DOHH2 (cell line): ENCODE results near the gene TNFSF15.

Source experiments
- H3F3A ChIP-seq: fragments of 200-600 bp; sonication (generic), shearing (Covaris generic); 2 replicates; pipeline ENCODE4 v1.6.0; 2016; ENCODE audit warnings: antibody characterized with exemption, mild to moderate bottlenecking; ENCODE audit not compliant: control insufficient read depth, insufficient read depth
- H3K27ac ChIP-seq: fragments of 200-600 bp; sonication (generic); 2 replicates; pipeline ENCODE4 v1.5.1; 2014; ENCODE audit warnings: low read depth, mild to moderate bottlenecking, low read length, moderate library complexity
- H3K27me3 ChIP-seq: fragments of 200-600 bp; sonication (generic); 2 replicates; pipeline ENCODE4 v1.6.1; 2014; ENCODE audit warnings: mild to moderate bottlenecking, low read length, mixed read lengths; ENCODE audit not compliant: control insufficient read depth
- H3K36me3 ChIP-seq: fragments of 200-600 bp; sonication (generic); 2 replicates; pipeline ENCODE4 v1.6.1; 2014; ENCODE audit warnings: mild to moderate bottlenecking, low read length, moderate library complexity, mixed read lengths; ENCODE audit not compliant: control insufficient read depth
- H3K4me1 ChIP-seq: fragments of 200-600 bp; sonication (generic); 2 replicates; pipeline ENCODE4 v1.6.1; 2014; ENCODE audit warnings: mild to moderate bottlenecking, low read length, mixed read lengths; ENCODE audit not compliant: control insufficient read depth
- H3K4me2 ChIP-seq: fragments of 200-600 bp; sonication (generic); 2 replicates; pipeline ENCODE4 v1.6.0; 2014; ENCODE audit warnings: mild to moderate bottlenecking, low read length, moderate library complexity
- H3K4me3 ChIP-seq: fragments of 200-600 bp; sonication (generic); 2 replicates; pipeline ENCODE4 v1.5.1; 2014; ENCODE audit warnings: mild to moderate bottlenecking, low read length, mixed read lengths
- H3K79me2 ChIP-seq: fragments of 200-600 bp; sonication (generic); 2 replicates; pipeline ENCODE4 v1.6.1; 2014; ENCODE audit warnings: mild to moderate bottlenecking, low read length, mixed read lengths; ENCODE audit not compliant: control insufficient read depth
- H3K9me2 ChIP-seq: fragments of 200-600 bp; sonication (generic); replicated peaks from 2 replicates; pipeline ENCODE4 v1.6.1; 2014; ENCODE audit warnings: mild to moderate bottlenecking, low read length, mixed read lengths; ENCODE audit not compliant: control insufficient read depth
- H3K9me3 ChIP-seq: fragments of 200-600 bp; sonication (generic); 2 replicates; pipeline ENCODE4 v1.6.1; 2014; ENCODE audit warnings: antibody characterized with exemption, low read length, mixed read lengths; ENCODE audit not compliant: control insufficient read depth, insufficient read depth
- H4K20me1 ChIP-seq: fragments of 200-600 bp; sonication (generic); 2 replicates; pipeline ENCODE4 v1.6.0; 2014; ENCODE audit warnings: low read depth, mild to moderate bottlenecking, antibody characterized with exemption, low read length, moderate library complexity; ENCODE audit not compliant: control insufficient read depth, insufficient read depth
- CTCF ChIP-seq: fragments of 200-600 bp; sonication (generic); IDR thresholded peaks from one replicate; pipeline ENCODE4 v1.5.1; 2014; ENCODE audit warnings: antibody characterized with exemption, mild to moderate bottlenecking, low read depth, low read length; ENCODE audit not compliant: poor library complexity, severe bottlenecking
- EZH2phosphoT487 ChIP-seq: fragments of 200-600 bp; sonication (generic); IDR thresholded peaks from 2 replicates; pipeline ENCODE4 v1.6.1; 2017; ENCODE audit warnings: borderline replicate concordance, mild to moderate bottlenecking, antibody characterized with exemption, low read length, moderate library complexity, mixed read lengths

TNFSF15 gene

GRCh38 chr9:114853071-114853855 lies 47.4 kb upstream of the TNFSF15 start:
- Histone ChIP-seq H4K20me1 (no peaks in the 10 kb centered on the region), H3K4me1 (no peaks in the 10 kb centered on the region), H3K9me3 (no peaks in the 10 kb centered on the region), H3K4me2 (no peak overlapping the region), H3K9me2 (no peaks in the 10 kb centered on the region), H3K36me3 (no peaks in the 10 kb centered on the region), H3F3A (no peaks in the 10 kb centered on the region), H3K79me2 (no peaks in the 10 kb centered on the region), H3K27ac (no peak overlapping the region), H3K4me3 (no peak overlapping the region), H3K27me3 (0 out of 2 replicates have a peak, but pooled peaks cover 2% of the 10 kb centered on the region)
- TF ChIP-seq CTCF (no peak), EZH2phosphoT487 (no peak)

DNA sequence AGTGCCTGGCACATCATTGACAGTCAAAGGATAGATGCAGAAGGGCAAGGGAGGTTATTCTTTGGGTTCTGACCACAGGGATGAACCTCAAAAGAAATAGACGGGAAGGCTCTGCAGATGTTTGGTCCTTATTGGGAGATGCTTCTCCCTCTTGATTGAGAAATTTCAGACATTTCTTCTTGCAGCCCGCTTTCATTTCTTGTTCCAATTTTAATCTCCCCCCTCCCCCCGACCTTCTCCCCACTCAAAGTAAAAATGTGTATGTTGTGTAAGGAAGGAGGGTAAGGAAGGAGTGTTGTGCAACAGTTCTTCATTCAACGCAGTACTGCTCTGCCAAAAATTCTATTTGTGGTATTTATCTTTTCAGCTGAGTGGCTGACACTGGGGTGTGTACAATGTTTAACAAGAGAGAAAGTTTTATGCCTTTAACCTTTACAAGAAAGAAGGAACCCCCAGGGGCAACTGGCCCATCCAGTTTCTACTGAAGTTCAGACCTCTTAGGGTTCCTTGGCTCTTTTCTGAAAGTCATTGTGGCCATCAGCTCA lies 46.3 kb upstream of the TNFSF15 start:
- Histone ChIP-seq H3K4me3 (no peak overlapping the region), H3K9me3 (no peaks in the 10 kb centered on the region), H3K27ac (no peak overlapping the region), H3K4me2 (no peak overlapping the region), H3K36me3 (no peaks in the 10 kb centered on the region), H3K27me3 (0 out of 2 replicates have a peak, but pooled peaks cover 2% of the 10 kb centered on the region), H3K4me1 (no peaks in the 10 kb centered on the region), H3K9me2 (no peaks in the 10 kb centered on the region), H3F3A (no peaks in the 10 kb centered on the region), H3K79me2 (no peaks in the 10 kb centered on the region), H4K20me1 (no peaks in the 10 kb centered on the region)
- TF ChIP-seq EZH2phosphoT487 = no peak
- TF ChIP-seq CTCF = no peak

- H3F3A ChIP-seq = no peaks in the 10 kb centered on the region
Observed at GRCh38 chr9:114851306-114851705, 45.5 kb upstream of the TNFSF15 start.

More at GRCh38 chr9:114851306-114851705, 45.5 kb upstream of the TNFSF15 start:
- no peak for TF ChIP-seq EZH2phosphoT487
- TF ChIP-seq CTCF = no peak
- no peak overlapping the region for H3K4me2 ChIP-seq
- H3K79me2 ChIP-seq = no peaks in the 10 kb centered on the region
- no peaks in the 10 kb centered on the region for H3K4me1 ChIP-seq
- no peak overlapping the region for H3K4me3 ChIP-seq
- 0 out of 2 replicates have a peak, but pooled peaks cover 2% of the 10 kb centered on the region for H3K27me3 ChIP-seq
- H3K36me3 ChIP-seq = no peaks in the 10 kb centered on the region
- H3K27ac ChIP-seq = no peak overlapping the region
- H4K20me1 ChIP-seq = no peaks in the 10 kb centered on the region
- no peaks in the 10 kb centered on the region for H3K9me2 ChIP-seq
- H3K9me3 ChIP-seq = no peaks in the 10 kb centered on the region
